Suprapubic skin (tissue), 4 donors: ENCODE results near the gene RBP2.

ENCODE experiments used
- CTCF ChIP-seq, 2 donors: fragments of 200-600 bp in 1 of 2; fragments of 450-650 bp in 1 of 2; sonication (generic) in 1 of 2; IDR thresholded peaks; one replicate each; pipeline ENCODE4 v1.5.1; 2016 to 2019; ENCODE audit warnings: antibody characterized with exemption in 2 of 2, mild to moderate bottlenecking in 1 of 2, moderate library complexity in 1 of 2
- EP300 ChIP-seq: sonication (generic); formaldehyde crosslinking; IDR thresholded peaks from one replicate; pipeline ENCODE4 v1.6.1; 2017; ENCODE audit warnings: antibody characterized with exemption
- POLR2AphosphoS5 ChIP-seq, 3 donors: sonication (generic); formaldehyde crosslinking; IDR thresholded peaks; one replicate each; pipeline ENCODE4 v1.6.1; 2017; ENCODE audit warnings: antibody characterized with exemption in 3 of 3

- TF ChIP-seq CTCF (IDR thresholded peaks at IDR 0.05) (no peak), POLR2AphosphoS5 (IDR thresholded peaks at IDR 0.05) (no peak), EP300 (no peak)
These were observed 6.1 kb downstream of the RBP2 start for GRCh38 chr3:139470199-139470598.
